CD4-positive, CD25-positive, alpha-beta regulatory T cell (primary cell): ENCODE data around the gene IGSF6. TPM values are rescaled to one million over a fixed set of nuclear protein-coding genes. Genes with fewer than 3 reads are reported as not detected.
A peak's percentile ranks its signal among the peaks of the same experiment; 100 is the strongest.

Experiments used
- ATAC-seq, 2 donors: fragments of 150-1000 bp; cut with Tn5 transposase; one replicate each; pipeline ENCODE4 v1.10.0; 2021; ENCODE audit warnings: low read depth in 2 of 2, moderate number of reproducible peaks in 2 of 2, moderate library complexity in 1 of 2
- DNase-seq, 3 donors: peaks; one replicate each; pipeline versions ENCODE4 v3.0.0 to v3.0.0-alpha.2; 2012 to 2022; ENCODE audit warnings: mixed read lengths in 1 of 3
- H3K27ac ChIP-seq: one replicate; pipeline ENCODE4 v1.7.0; 2013; ENCODE audit warnings: mild to moderate bottlenecking, low read length; ENCODE audit not compliant: insufficient read depth, poor library complexity, severe bottlenecking
- H3K27me3 ChIP-seq: one replicate; pipeline ENCODE4 v1.7.0; 2013; ENCODE audit warnings: low read length; ENCODE audit not compliant: control insufficient read depth, insufficient read depth
- H3K36me3 ChIP-seq: one replicate; pipeline ENCODE4 v1.7.0; 2013; ENCODE audit warnings: mild to moderate bottlenecking, low read length, moderate library complexity; ENCODE audit not compliant: control insufficient read depth, insufficient read depth
- H3K4me1 ChIP-seq: 2 replicates; pipeline ENCODE4 v1.7.0; 2013; ENCODE audit warnings: mild to moderate bottlenecking, low read length; ENCODE audit not compliant: insufficient read depth, control insufficient read depth, poor library complexity, severe bottlenecking
- H3K4me3 ChIP-seq: one replicate; pipeline ENCODE4 v1.7.0; 2013; ENCODE audit warnings: low read depth, mild to moderate bottlenecking, low read length, moderate library complexity
- H3K9me3 ChIP-seq, 2 experiments: 1 replicate in 1 of 2; 2 replicates in 1 of 2; pipeline ENCODE4 v1.7.0; 2013; ENCODE audit warnings: low read length in 2 of 2, mild to moderate bottlenecking in 1 of 2, moderate library complexity in 1 of 2; ENCODE audit not compliant: control insufficient read depth in 2 of 2
- H3K27ac Mint-ChIP-seq, 3 donors: one replicate each; pipeline ENCODE4 v1.8.0; 2020 to 2022; ENCODE audit warnings: mild to moderate bottlenecking in 3 of 3, mixed read lengths in 3 of 3, moderate library complexity in 2 of 3
- H3K27me3 Mint-ChIP-seq: one replicate; pipeline ENCODE4 v1.8.0; 2022; ENCODE audit warnings: mild to moderate bottlenecking, mixed read lengths
- H3K36me3 Mint-ChIP-seq: one replicate; pipeline ENCODE4 v1.8.0; 2020; ENCODE audit warnings: mixed read lengths
- H3K4me1 Mint-ChIP-seq, 4 donors: one replicate each; pipeline ENCODE4 v1.8.0; 2020 to 2022; ENCODE audit warnings: mixed read lengths in 4 of 4, mild to moderate bottlenecking in 1 of 4
- H3K4me3 Mint-ChIP-seq, 4 donors: one replicate each; pipeline ENCODE4 v1.8.0; 2020 to 2022; ENCODE audit warnings: mild to moderate bottlenecking in 4 of 4, mixed read lengths in 4 of 4, moderate library complexity in 3 of 4
- H3K9me3 Mint-ChIP-seq, 7 donors: one replicate each; pipeline ENCODE4 v1.8.0; 2020 to 2022; ENCODE audit warnings: mixed read lengths in 7 of 7, mild to moderate bottlenecking in 3 of 7, moderate library complexity in 2 of 7
- polyA plus RNA-seq, 4 donors: library from polyadenylated mRNA; unstranded; fragments of 300-500 nt; fragmentation: Illumina TruSeq; gene quantifications; one replicate each; pipeline ENCODE4 v1.2.3, GENCODE V29; 2021
- total RNA-seq: library from RNA; stranded (reverse); gene quantifications from one replicate; pipeline ENCODE4 v1.2.3, GENCODE V29; 2022

Gene IGSF6
- total and polyA plus RNA-seq, 5 donors from 2014 or later, result 0.13 to 1.1 (median 0.20) TPM

DNA sequence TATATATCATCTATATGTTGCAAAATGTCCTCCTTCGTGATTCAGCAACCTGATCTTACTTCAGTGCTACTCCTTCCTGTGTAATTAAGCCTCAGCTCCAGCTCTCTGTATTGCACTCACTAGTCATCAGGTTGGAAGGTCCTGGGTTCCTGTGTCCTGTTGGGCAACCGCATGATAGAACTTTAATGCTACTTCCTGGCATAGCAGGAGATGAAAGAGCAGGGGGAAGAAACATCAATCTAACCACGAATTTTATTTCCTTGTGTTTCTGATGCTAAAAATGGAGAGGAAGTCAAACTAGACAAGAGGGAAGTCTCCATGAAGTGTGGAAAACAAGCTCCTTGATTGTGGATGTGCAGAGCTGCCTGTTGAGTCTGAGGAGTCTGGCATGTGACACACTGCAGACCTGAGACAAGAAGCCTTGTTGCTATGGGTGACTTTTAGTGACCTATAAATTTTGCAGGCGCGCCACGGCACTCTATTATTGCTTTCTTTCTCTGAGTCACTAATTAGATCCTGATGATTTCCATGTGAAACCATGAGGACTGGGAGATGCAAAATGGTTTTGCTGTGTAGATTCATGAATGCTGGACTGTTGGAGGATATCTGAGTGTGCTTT is 25.6 kb downstream of the IGSF6 start:
- Mint-ChIP-seq H3K36me3 (peaks cover 41% of the 10 kb centered on the region), H3K4me1 (peaks cover 25 to 46% (median 33%) of the 10 kb centered on the region in 4 donors)

DNA sequence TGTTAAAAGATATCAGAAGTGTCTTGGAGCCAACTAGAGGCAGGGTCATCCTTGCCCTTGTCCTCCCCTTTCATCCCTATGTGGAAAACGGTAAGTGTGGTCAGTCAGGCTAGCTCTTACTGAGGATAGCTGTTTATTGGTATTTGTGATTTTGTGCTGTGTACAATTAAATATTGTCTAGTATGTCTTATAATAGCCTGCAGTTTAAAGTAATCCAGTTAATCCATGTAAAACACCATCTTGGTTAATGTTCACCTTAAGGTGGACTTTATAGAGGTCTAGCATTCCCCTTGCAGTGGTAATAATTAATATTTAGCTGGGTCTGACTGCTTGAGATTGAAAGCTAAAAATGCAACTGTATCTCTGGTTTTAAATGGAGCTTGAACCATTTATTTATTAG is 27.4 kb downstream of the IGSF6 start:
- H3K36me3 Mint-ChIP-seq, result peaks cover 46% of the 10 kb centered on the region
- Histone ChIP-seq H3K36me3 (peaks cover 23% of the 10 kb centered on the region), H3K9me3 (no peaks in the 10 kb centered on the region), H3K4me3 (no peak overlapping the region), H3K27ac (no peak overlapping the region), H3K4me1 (peaks cover 26% of the 10 kb centered on the region), H3K27me3 (no peaks in the 10 kb centered on the region)
- H3K27me3 Mint-ChIP-seq, result no peaks in the 10 kb centered on the region
- DNase-seq (no peak), ATAC-seq (no peak)
- no peaks in the 10 kb centered on the region for H3K9me3 Mint-ChIP-seq
- H3K4me3 Mint-ChIP-seq, result no peak overlapping the region
- peaks cover 25 to 56% (median 41%) of the 10 kb centered on the region in 4 donors for H3K4me1 Mint-ChIP-seq
- H3K27ac Mint-ChIP-seq, result no peak overlapping the region

More for the DNA sequence above, 25.6 kb downstream of the IGSF6 start:
- Histone ChIP-seq H3K27ac (peak overlapping the region; percentile 34), H3K4me1 (peaks cover 19% of the 10 kb centered on the region), H3K9me3 (no peaks in the 10 kb centered on the region), H3K27me3 (no peaks in the 10 kb centered on the region), H3K4me3 (peak overlapping the region; percentile 65), H3K36me3 (peaks cover 24% of the 10 kb centered on the region)
- no peaks in the 10 kb centered on the region for H3K27me3 Mint-ChIP-seq
- ATAC-seq (peak; percentile 78 to 80), DNase-seq (peak in 1 of 3 donors; percentile 75)
- H3K27ac Mint-ChIP-seq, result peak overlapping the region; percentile 77 to 95 (median 88)
- H3K4me3 Mint-ChIP-seq, result peak overlapping the region; percentile 10 to 81 (median 36)
- no peaks in the 10 kb centered on the region for H3K9me3 Mint-ChIP-seq

DNA sequence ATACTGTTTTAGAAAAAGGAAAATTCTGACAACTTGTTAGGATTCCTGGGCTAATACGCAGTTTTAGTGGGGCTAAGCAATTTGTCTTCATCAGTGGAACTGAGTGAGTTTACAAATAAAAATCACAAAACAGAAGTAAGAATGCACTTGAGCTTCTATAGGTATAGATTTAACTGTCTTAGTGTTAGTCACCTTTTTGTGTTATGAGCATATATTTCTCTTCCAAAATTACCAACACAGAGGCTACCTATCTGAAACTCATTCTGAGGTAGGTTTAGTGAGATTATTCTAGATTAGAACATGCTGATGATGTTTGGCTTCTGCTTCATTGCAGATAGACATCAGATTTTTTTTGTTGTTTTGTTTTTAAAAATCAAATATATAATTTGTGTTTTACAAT is 29.9 kb downstream of the IGSF6 start:
- peaks cover 43% of the 10 kb centered on the region for H3K36me3 Mint-ChIP-seq
- ATAC-seq (no peak), DNase-seq (no peak)
- H3K4me1 ChIP-seq, result peaks cover 26% of the 10 kb centered on the region
- no peaks in the 10 kb centered on the region for H3K9me3 ChIP-seq
- H3K27me3 Mint-ChIP-seq, result no peaks in the 10 kb centered on the region
- H3K27ac Mint-ChIP-seq, result peak overlapping the region in 1 of 3 donors; percentile 38
- no peaks in the 10 kb centered on the region for H3K27me3 ChIP-seq
- H3K36me3 ChIP-seq, result peaks cover 33% of the 10 kb centered on the region
- no peak overlapping the region for H3K27ac ChIP-seq
- H3K4me3 ChIP-seq, result no peak overlapping the region
- H3K9me3 Mint-ChIP-seq, result no peaks in the 10 kb centered on the region
- H3K4me3 Mint-ChIP-seq, result no peak overlapping the region
- H3K4me1 Mint-ChIP-seq, result peaks cover 25 to 69% (median 47%) of the 10 kb centered on the region in 4 donors

DNA sequence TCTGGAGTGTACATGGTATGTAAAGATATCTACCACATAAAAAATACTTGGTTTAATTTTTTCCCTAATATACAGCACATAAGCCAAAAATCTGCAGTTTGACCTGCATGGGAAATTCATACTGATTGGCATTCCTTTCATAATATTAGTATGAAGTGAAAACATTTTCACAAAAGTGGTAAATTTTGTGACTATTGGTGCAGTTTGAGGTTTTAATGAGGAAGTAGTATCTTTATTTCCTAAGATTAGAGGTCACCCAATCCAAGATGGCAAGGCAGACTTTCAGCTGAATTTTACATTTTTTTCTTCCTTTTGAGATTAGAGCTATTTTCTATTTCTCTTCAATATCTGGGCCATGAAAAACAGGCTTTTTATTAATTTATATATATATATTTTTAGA is 31.8 kb downstream of the IGSF6 start:
- H3K9me3 Mint-ChIP-seq, result no peaks in the 10 kb centered on the region
- H3K36me3 ChIP-seq, result peaks cover 32% of the 10 kb centered on the region
- no peak overlapping the region for H3K27ac ChIP-seq

DNA sequence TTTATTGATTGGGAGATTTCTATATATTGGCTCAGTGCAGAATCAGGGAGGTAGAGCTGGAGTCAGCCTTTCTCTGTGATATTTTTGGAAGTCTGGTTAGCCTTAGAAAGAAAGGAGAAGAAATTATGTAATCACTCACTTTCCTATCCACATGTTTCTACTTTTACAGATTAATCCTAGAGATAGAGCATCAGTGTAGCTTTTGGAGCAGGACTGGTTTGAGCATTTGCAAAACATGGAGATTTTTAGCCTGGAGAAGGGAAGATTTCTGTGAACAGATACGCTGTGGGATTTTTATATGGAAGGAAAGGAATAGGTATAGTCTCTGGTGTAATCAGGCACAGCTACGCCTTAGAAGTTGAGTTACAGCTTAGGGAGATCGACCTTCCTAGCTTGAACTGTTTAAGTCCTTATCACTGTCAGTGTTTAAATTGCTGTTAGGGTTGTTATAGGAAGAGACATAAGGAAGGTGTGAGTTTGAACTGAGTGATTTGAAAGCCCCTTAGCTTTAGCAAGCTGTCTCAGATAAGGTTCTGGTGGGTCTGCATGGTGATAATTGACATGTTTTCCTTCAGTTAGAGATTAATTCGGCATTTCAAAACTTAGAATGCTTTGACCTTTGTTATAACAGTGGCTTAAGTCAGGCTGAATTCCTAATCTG is 32.5 kb downstream of the IGSF6 start:
- H3K4me3 Mint-ChIP-seq, result no peak overlapping the region
- ATAC-seq, result no peak
- H3K9me3 Mint-ChIP-seq, result no peaks in the 10 kb centered on the region
- H3K4me1 ChIP-seq, result peaks cover 12% of the 10 kb centered on the region
- H3K27ac Mint-ChIP-seq, result peak overlapping the region in 1 of 3 donors; percentile 36
- no peaks in the 10 kb centered on the region for H3K9me3 ChIP-seq
- peaks cover 31% of the 10 kb centered on the region for H3K36me3 Mint-ChIP-seq
- no peak for DNase-seq
- H3K36me3 ChIP-seq, result peaks cover 25% of the 10 kb centered on the region
- H3K4me3 ChIP-seq, result no peak overlapping the region
- no peaks in the 10 kb centered on the region for H3K27me3 Mint-ChIP-seq
- H3K27ac ChIP-seq, result no peak overlapping the region
- H3K27me3 ChIP-seq, result no peaks in the 10 kb centered on the region
- peaks cover 15 to 68% (median 43%) of the 10 kb centered on the region in 4 donors for H3K4me1 Mint-ChIP-seq

More for the DNA sequence above, 31.8 kb downstream of the IGSF6 start:
- Histone ChIP-seq H3K9me3 (no peaks in the 10 kb centered on the region), H3K4me3 (no peak overlapping the region), H3K4me1 (peaks cover 12% of the 10 kb centered on the region), H3K27me3 (no peaks in the 10 kb centered on the region)
- no peak overlapping the region for H3K4me3 Mint-ChIP-seq
- ATAC-seq, result no peak
- no peak for DNase-seq
- peaks cover 36% of the 10 kb centered on the region for H3K36me3 Mint-ChIP-seq
- no peaks in the 10 kb centered on the region for H3K27me3 Mint-ChIP-seq
- H3K4me1 Mint-ChIP-seq, result peaks cover 15 to 67% (median 45%) of the 10 kb centered on the region in 4 donors
- H3K27ac Mint-ChIP-seq, result peak overlapping the region in 1 of 3 donors; percentile 60

DNA sequence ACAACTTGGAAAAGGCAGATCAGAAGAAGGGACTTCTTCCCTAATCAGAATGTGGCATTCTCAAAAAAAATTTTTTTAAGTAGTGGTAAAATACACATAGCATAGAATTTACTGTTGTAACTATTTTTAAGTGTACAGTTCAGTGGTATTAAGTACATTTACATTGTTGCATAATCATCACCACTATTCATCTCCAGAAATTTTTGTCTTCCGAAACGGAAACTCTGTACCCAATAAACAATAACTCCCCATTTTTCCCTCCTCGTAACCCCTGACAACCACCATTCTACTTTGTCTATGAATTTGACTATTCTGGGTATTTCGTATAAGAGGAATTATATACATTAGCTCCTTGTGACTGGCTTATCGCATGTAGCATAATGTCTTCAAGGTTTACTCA is 34.1 kb downstream of the IGSF6 start:
- no peaks in the 10 kb centered on the region for H3K27me3 Mint-ChIP-seq
- no peak overlapping the region for H3K4me3 Mint-ChIP-seq
- peaks cover 16 to 72% (median 49%) of the 10 kb centered on the region in 4 donors for H3K4me1 Mint-ChIP-seq
- H3K4me3 ChIP-seq, result no peak overlapping the region
- peaks cover 20% of the 10 kb centered on the region for H3K36me3 Mint-ChIP-seq
- H3K4me1 ChIP-seq, result peaks cover 12% of the 10 kb centered on the region
- peaks cover 32% of the 10 kb centered on the region for H3K36me3 ChIP-seq
- no peaks in the 10 kb centered on the region for H3K27me3 ChIP-seq
- no peak overlapping the region for H3K27ac ChIP-seq
- ATAC-seq (no peak), DNase-seq (no peak)
- H3K9me3 Mint-ChIP-seq, result no peaks in the 10 kb centered on the region
- H3K9me3 ChIP-seq, result no peaks in the 10 kb centered on the region
- H3K27ac Mint-ChIP-seq, result no peak overlapping the region

DNA sequence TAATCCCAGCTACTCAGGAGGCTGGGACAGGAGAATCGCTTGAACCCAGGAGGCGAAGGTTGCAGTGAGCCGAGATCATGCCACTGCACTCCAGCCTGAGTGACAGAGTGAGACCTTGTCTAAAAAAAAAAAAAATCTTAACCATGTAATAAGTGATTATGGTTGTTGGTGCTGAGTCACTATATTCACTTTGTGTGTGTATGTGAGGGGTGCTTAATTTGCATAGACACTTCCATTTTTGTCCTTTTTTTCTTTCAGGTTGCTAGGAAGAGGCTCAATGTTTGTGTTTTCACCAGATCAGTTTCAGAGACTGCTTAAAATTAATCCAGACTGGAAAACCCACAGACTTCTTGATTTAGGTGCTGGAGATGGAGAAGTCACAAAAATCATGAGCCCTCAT is 34.8 kb downstream of the IGSF6 start:
- Mint-ChIP-seq H3K4me1 (peaks cover 14 to 71% (median 49%) of the 10 kb centered on the region in 4 donors), H3K9me3 (no peaks in the 10 kb centered on the region), H3K27ac (no peak overlapping the region), H3K36me3 (peaks cover 23% of the 10 kb centered on the region), H3K27me3 (no peaks in the 10 kb centered on the region), H3K4me3 (peak overlapping the region in 1 of 4 donors; percentile 69)
- ATAC-seq, result no peak
- H3K27me3 ChIP-seq, result no peaks in the 10 kb centered on the region
- H3K4me1 ChIP-seq, result peaks cover 12% of the 10 kb centered on the region
- H3K9me3 ChIP-seq, result no peaks in the 10 kb centered on the region
- peaks cover 34% of the 10 kb centered on the region for H3K36me3 ChIP-seq
- H3K27ac ChIP-seq, result no peak overlapping the region
- no peak overlapping the region for H3K4me3 ChIP-seq
- no peak for DNase-seq
